Keratinocyte (primary cell): ENCODE results near the gene NUP37.
"Not testable (repeated sequence)": the region's sequence is repeated elsewhere in the genome, so short reads cannot be mapped to it uniquely, and the experiment has no call there.

Experiments used
- EZH2 ChIP-seq: IDR thresholded peaks from one replicate; pipeline ENCODE4 v1.6.1; 2012; ENCODE audit warnings: inconsistent platforms, mild to moderate bottlenecking, low read length, moderate library complexity
- TF ChIP-seq, protein P1 (sequence below), 3 experiments: IDR thresholded peaks in 1 of 3; conservative IDR thresholded peaks in 1 of 3; optimal IDR thresholded peaks in 1 of 3; 2 replicates in 2 of 3; 3 replicates in 1 of 3; pipeline versions ENCODE3 to v1.5.1; 2011; ENCODE audit warnings: low read length in 3 of 3, mild to moderate bottlenecking in 3 of 3, moderate library complexity in 2 of 3, control low read depth in 1 of 3, inconsistent platforms in 1 of 3; ENCODE audit not compliant: insufficient read depth in 2 of 3; ENCODE audit errors: extremely low read depth in 1 of 3

DNA sequence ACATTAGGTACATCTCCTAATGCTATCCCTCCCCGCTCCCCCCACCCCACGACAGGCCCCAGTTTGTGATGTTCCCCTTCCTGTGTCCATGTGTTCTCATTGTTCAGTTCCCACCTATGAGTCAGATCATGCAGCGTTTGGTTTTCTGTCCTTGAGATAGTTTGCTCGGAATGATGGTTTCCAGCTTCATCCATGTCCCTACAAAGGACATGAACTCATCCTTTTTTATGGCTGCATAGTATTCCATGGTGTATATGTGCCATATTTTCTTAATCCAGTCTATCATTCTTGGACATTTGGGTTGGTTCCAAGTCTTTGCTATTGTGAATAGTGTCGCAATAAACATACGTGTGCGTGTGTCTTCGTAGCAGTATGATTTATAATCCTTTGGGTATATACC is 17.7 kb upstream of the NUP37 start:
- not testable (repeated sequence) for TF ChIP-seq EZH2
- TF ChIP-seq, protein P1, sequence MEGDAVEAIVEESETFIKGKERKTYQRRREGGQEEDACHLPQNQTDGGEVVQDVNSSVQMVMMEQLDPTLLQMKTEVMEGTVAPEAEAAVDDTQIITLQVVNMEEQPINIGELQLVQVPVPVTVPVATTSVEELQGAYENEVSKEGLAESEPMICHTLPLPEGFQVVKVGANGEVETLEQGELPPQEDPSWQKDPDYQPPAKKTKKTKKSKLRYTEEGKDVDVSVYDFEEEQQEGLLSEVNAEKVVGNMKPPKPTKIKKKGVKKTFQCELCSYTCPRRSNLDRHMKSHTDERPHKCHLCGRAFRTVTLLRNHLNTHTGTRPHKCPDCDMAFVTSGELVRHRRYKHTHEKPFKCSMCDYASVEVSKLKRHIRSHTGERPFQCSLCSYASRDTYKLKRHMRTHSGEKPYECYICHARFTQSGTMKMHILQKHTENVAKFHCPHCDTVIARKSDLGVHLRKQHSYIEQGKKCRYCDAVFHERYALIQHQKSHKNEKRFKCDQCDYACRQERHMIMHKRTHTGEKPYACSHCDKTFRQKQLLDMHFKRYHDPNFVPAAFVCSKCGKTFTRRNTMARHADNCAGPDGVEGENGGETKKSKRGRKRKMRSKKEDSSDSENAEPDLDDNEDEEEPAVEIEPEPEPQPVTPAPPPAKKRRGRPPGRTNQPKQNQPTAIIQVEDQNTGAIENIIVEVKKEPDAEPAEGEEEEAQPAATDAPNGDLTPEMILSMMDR (optimal IDR thresholded peaks at IDR 0.05 in 1 of 3, IDR thresholded peaks at IDR 0.05 in 1 of 3, conservative IDR thresholded peaks at IDR 0.05 in 1 of 3; ENCODE audit: extremely low read depth in 1 of 3, insufficient read depth in 2 of 3, low read length in 3 of 3), result not testable (repeated sequence)
